HG03460 (cell line): ENCODE data around the gene ZFPM1.
"Not testable (repeated sequence)": the region's sequence is repeated elsewhere in the genome, so short reads cannot be mapped to it uniquely, and the experiment has no call there.

ENCODE experiments used
- ATAC-seq: cut with Tn5 transposase; IDR thresholded peaks from one replicate; pipeline ENCODE4 v1.9.1; 2021; ENCODE audit not compliant: unreplicated experiment

The ZFPM1 gene

DNA sequence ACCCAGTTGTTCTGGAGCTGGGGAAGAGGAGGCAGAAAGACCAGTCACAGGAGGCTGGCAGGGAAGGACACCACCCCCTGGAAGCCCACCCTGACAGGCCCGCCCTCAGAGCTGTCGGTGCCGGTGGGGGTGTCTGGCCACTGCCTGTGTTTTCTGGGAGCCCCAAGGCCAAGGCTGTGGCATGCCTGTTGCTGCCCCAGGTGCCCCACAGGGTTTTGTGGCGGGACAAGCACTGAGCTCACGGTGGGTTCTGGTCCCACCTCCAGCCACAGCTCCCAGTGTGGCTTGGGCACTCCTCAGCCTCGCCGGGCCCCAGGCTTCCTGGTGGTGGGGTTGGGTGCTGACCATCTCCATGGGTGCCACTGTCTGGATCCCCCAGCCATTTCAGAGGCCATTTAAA lies 58.0 kb downstream of the ZFPM1 start:
- ATAC-seq: no peak

DNA sequence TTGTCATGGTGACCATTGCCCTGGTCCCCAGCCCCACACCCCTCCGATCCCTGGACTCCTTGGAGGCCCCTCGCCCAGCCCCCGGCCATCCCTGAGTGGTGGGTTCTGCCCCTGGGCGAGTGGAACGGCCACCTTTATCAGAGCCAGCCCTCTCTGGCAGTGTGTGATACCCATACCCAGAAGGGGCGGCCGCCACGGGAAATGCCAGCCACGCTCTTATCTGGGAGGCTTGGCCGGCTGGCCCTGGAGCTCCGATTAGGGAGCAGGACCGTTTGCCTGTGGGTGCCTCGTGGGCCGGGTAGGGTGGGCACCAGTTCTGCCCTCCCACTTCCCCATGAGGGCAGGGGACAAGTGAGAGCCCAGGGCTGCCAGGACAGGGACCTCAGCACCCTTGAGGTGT lies 58.8 kb downstream of the ZFPM1 start:
- ATAC-seq: no peak

- no peak for ATAC-seq
These were observed 59.9 kb downstream of the ZFPM1 start for GRCh38 chr16:88512728-88513696.

GRCh38 chr16:88514070-88514469 lies 61.0 kb downstream of the ZFPM1 start:
- no peak for ATAC-seq

GRCh38 chr16:88514526-88515232 lies 61.6 kb downstream of the ZFPM1 start:
- ATAC-seq: no peak

- ATAC-seq: no peak
These were observed 62.3 kb downstream of the ZFPM1 start for GRCh38 chr16:88515371-88515770.

DNA sequence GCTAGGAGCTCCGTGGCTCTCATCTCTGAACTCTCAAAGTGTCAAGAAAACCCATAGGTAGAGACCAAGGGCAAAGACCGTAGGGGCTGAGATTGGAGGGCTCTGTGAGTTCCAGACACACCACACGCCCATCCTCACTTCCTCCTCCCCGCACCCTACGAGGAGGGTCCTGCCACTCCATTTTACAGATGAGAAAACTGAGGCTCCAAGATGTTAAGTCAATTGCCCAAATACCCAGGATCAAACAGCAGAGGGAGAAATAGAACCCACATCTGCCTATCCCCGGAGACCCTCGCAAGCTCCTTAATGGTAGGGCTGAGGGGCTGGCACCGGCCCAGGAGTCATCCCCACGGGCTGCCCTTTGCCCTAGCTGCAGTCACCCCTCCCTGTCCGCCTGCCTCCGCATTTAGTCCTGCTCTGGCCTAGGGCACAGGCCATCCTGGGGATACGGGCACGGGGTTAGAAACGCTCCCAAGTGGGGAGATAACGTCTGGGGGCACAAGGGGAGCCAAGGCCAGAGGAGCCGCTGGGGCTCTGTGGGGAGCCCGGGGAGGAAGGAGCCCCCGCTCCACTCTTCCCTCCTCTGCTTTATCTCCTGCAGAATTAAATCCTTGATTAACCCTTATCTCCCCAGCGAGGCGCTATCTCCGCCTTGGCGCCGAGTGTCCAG lies 63.0 kb downstream of the ZFPM1 start:
- ATAC-seq: no peak

DNA sequence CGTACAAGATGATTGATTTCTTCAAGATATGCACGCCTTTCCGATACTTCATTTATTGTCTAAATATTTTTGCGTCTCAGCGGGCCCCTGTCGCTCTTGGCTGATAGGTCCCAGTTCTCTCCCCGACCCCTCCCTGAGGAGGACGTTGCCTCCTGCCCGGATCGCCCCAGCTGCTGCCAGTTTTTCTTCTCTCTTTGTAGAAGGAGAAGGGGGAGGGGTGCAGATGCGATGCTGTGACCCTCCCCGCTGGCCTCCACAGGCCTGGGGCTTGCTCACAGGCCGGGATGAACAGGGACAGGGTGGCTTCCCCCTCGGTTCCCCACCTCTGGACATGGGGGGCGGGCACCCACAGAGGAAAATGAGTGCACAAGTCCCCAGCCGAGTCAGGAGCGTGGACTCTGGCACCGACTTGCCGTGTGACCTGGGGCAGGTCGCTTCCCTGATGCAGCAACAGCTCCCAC lies 63.6 kb downstream of the ZFPM1 start:
- no peak for ATAC-seq

GRCh38 chr16:88517208-88517774 lies 64.2 kb downstream of the ZFPM1 start:
- ATAC-seq: not testable (repeated sequence)

- ATAC-seq: not testable (repeated sequence)
These were observed 65.5 kb downstream of the ZFPM1 start for GRCh38 chr16:88518411-88519111.

DNA sequence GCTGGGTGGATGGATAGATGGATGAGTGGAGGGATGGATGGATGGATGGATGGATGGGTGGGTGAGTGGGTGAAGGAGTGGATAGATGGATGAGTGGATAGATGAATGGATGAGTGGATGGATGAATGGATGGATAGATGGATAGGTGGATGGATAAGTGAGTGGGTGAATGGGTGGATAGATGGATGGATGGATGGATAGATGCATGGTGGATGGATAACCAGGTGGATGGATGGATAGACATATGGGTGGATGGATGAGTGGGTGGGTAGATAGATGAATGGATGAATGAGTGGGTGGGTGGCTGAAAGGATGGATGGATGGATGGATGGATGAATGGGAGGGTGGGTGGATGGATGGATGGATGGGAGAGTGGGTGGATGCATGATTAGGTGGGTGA lies 66.2 kb downstream of the ZFPM1 start:
- ATAC-seq: no peak

- ATAC-seq: no peak
These were observed 67.0 kb downstream of the ZFPM1 start for GRCh38 chr16:88519938-88520653.

GRCh38 chr16:88521674-88522073 lies 68.6 kb downstream of the ZFPM1 start:
- no peak for ATAC-seq

DNA sequence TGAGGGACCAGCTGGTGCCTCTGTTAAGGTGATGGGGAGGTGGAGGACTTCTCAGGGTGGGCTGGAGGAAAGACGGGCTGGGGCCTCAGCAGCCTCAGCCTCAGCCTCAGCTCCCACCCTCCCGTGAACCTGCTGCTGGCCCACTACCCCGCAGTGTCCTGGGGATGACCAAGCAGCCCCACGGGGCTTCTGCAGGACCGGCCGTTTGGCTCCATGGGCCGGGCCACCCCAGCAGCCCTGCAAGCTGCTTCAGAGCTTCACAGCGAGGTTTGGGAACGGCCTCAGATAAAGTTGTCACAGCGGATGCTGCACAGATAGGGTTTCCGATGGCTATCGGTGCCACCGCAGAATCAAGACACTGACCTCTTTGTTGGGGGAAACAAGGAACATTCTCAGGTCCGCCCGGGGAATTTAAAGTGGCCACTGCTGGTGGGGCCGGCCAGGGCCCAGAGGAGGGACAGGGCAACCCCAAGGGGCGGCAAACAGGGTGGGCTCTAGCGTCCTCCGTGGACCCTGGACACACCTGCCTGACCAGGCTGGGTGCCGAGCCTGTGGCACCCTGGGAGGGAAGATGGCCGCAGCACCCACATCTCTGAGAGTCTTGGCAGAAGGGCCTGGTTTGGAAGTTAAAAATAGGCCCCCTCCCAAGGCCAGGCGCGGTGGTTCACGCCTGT lies 69.3 kb downstream of the ZFPM1 start:
- ATAC-seq: no peak

DNA sequence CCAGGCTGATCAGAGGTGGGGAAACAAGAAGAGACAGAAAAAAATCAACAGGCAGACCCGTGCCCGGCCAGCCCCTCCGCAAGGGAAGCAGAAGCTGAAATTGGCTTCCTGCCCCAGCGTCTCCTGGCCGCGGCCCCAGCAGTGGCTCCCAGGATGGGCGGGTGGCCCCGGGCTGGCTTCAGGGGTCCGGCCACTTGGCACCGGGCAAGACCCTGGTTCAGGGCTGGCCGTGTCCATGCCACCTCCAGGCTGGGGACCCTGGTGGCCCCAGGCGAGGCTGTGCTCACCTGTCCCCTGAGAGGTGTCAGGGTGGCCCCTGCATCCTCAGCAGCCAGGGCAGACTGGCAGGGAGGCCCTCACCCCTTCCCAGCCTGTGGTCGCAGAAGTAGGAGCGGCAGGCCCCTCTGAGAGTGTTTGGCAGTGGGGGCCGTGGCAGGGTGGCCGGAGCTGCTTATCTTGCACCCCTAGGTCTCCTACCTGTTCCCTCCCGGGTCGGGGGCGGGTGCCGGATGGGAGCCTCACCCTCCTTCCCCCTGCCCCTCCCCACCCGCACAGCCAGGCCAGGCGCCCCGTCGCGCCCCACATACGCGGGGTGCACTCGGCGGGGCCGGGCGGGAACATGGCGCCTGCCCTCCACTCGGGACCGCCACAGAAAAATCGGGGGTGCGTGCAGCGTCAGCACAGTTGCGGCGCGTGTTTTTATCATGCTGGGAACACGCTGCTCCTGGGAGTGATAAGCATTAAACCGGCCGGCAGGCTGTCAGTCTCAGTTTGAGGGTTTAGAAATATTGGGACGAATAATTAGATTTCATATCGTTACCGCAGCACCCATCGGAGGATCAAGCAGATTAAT lies 70.5 kb downstream of the ZFPM1 start:
- no peak for ATAC-seq

DNA sequence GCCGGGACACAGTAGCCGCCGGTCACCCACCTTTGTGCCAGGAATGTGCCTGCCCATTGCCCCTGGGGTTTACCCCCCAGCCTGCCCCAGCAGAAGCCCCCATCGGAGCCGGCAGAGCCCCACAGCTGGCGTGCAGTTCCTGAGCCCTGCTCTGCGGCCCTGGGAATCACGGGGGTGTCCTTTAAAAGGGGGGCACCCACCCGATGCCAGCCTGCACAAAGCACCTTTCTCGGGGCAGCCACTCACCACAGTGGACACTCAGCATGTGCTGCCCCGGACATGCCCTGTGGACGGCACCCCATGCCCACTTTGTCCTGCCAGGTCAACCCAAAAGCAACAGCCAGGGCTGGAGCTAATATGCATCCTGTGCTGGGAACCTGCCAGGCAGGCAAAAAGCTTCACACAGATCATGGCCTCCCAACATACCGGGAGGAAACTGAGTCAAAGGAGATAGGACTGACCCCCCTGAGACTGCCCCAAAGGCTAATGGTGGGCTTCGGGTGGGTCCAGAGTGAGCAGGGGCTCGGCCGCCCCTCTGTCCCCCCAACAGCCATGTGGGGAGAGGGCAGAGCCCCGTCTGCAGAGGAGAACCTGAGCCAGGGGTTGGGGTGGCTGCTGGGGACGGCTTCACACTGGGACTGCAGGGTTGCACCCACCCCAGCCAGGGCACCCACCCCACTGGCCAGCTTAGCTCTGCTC lies 71.3 kb downstream of the ZFPM1 start:
- ATAC-seq: no peak

- no peak for ATAC-seq
These were observed 72.0 kb downstream of the ZFPM1 start for GRCh38 chr16:88524973-88525662.
